Choroid plexus epithelial cell (primary cell): Measurements from ENCODE around the gene RALB.

Experiments
- DNase-seq: peaks from one replicate; pipeline ENCODE4 v3.0.0-alpha.2; 2010; ENCODE audit warnings: low read depth
- H3K4me3 ChIP-seq: 2 replicates; pipeline ENCODE4 v1.5.1; 2011; ENCODE audit warnings: low read depth, mild to moderate bottlenecking, control low read depth, low read length, moderate library complexity
- TF ChIP-seq, protein P1 (sequence below): conservative IDR thresholded peaks from 2 replicates; pipeline ENCODE4 v1.5.1; 2011; ENCODE audit warnings: low read depth, mild to moderate bottlenecking, control low read depth, inconsistent platforms, low read length, moderate library complexity

The RALB gene

DNA sequence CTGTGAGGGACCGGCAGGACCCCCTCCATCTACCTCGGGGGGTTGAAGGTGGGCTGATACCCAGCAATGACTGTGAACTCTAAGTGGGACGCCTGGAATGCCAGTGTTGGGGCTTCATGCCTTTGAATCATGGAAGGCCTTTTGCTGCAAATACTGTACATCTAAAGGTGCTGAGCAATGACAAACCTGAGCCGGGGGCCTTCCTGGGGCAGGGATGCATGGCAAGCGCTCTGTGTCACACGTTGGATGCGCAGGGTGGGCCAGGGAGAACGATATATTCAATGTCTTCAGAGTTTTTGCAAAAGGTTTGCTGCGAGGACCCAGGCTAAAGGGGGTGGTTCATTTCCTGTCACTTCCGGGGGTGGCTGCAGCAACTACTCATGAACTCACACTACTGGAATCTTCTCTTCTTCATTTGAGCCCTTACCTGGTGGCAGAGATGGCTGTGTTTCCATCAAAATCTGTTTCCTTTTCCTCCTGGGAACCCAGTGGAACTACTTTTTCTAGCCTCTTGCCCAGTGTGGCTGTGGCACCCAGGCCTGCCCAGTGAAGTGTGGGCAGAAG lies 69.2 kb downstream of the RALB start:
- no peak for DNase-seq
- H3K4me3 ChIP-seq, result no peak overlapping the region
- TF ChIP-seq, protein P1, sequence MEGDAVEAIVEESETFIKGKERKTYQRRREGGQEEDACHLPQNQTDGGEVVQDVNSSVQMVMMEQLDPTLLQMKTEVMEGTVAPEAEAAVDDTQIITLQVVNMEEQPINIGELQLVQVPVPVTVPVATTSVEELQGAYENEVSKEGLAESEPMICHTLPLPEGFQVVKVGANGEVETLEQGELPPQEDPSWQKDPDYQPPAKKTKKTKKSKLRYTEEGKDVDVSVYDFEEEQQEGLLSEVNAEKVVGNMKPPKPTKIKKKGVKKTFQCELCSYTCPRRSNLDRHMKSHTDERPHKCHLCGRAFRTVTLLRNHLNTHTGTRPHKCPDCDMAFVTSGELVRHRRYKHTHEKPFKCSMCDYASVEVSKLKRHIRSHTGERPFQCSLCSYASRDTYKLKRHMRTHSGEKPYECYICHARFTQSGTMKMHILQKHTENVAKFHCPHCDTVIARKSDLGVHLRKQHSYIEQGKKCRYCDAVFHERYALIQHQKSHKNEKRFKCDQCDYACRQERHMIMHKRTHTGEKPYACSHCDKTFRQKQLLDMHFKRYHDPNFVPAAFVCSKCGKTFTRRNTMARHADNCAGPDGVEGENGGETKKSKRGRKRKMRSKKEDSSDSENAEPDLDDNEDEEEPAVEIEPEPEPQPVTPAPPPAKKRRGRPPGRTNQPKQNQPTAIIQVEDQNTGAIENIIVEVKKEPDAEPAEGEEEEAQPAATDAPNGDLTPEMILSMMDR, result no peak

DNA sequence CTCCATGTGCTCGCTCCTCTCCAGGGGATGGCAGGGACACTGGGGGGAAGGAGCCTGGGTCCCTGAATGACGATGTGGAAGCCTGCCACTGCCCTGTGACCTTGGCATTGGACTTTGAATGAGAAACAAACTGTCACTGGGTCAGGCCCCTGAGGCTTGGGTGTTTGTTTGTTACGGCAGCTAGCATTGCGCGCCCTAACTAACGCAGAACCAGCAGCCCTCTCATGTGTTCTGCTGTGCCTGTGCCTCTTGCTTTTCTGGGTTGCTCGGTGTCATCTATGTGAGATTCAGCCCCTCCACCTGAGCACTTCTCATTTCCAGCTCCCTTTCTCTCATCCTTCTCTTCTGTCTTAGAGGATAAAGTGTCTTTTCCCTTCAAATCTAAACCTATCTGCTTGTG lies 69.7 kb downstream of the RALB start:
- TF ChIP-seq, protein P1, result no peak
- H3K4me3 ChIP-seq, result no peak overlapping the region
- no peak for DNase-seq

DNA sequence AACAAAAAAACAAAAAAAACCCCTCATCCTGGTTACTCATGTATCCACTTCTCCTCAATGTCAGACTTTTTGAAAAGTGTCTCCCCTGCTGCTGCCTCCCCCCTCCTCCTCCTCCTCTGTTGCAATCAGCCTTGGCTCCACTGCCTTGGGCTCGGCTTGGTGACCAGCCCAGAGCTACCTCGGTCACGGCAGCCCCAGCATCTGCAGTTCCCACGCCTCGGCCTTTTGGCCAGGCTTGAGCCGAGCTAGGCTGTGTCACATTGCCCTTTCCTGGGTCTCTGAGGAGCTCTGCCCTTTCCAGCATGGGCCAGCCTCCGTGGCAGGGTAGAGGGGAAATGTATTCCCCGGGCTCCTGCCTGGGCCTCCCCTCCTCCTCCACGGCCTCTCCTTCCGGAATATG lies 70.6 kb downstream of the RALB start:
- TF ChIP-seq, protein P1, result no peak
- no peak for DNase-seq
- H3K4me3 ChIP-seq, result no peak overlapping the region

DNA sequence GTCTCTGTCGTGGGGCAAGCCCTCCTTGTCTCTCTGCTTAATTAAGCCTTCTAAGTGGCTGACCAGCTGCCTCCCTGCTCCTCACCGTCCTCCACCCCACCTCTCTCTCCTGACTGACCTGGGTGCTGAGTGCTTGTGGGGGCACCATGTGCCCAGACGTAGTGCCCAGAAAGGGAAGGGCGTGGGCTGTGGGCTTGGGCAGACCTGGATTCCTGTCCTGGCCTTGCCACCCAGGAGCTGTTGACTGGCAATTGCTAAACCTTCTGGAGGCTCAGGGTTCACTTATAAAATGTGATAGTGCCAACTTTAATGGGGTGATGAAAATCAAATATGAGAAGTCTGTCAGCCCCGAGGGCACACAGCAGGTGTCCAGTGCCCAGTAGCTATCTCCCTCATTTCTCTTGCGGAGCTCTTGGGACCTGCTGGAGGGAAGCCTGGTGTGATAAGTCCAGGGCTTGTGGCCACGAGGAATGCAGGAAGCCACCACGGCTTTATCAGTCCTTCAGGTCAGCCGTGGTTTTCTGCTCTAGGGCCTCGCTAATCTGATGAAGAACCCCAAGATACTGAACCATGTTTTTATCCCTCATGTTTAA lies 71.3 kb downstream of the RALB start:
- H3K4me3 ChIP-seq, result no peak overlapping the region
- TF ChIP-seq, protein P1, result no peak

DNA sequence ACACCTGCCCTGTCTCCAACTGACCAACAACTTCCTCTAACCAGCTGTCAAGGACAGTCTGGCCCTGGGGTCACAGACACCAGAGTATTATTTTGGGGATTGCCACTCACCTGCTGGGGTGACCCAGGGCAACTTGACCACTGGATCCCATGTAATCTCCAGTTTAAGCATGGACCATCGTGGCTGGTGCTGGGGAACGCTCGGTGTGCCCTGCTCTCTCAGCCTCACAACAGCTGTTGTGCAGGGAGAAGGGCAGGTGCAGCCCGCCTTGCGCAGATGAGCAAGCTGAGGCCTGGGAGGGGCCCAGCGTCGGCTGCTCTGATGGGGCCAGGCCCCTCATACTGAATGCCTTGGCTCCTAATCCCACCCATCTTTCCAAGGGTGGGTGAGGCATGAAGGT lies 72.3 kb downstream of the RALB start:
- H3K4me3 ChIP-seq, result no peak overlapping the region
- TF ChIP-seq, protein P1, result no peak
- DNase-seq, result no peak

More for the DNA sequence above, 71.3 kb downstream of the RALB start:
- DNase-seq, result no peak

DNA sequence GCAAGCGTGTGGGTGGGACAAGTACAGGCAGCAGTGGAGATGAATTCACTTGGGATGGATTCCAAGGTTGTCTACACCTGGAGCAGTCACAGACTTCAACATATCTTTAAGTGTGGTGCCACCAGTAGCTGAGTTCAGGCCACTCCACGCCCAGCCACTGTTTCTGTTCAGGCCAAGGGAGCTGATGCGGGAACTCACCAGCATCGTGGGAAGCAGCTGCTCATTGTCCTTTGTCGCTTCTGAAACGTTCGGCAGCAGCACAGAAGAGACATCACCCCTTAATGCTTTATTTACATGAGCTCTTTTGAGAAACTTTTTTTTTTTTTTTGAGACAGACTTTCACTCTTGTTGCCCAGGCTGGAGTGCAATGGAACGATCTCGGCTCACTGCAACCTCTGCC lies 73.4 kb downstream of the RALB start:
- DNase-seq, result no peak
- H3K4me3 ChIP-seq, result no peak overlapping the region
- TF ChIP-seq, protein P1, result no peak
